ENCODE results near the gene GPBP1L1.
"Not testable (repeated sequence)": the region's sequence is repeated elsewhere in the genome, so short reads cannot be mapped to it uniquely, and the experiment has no call there.

- TF ChIP-seq, protein P1, sequence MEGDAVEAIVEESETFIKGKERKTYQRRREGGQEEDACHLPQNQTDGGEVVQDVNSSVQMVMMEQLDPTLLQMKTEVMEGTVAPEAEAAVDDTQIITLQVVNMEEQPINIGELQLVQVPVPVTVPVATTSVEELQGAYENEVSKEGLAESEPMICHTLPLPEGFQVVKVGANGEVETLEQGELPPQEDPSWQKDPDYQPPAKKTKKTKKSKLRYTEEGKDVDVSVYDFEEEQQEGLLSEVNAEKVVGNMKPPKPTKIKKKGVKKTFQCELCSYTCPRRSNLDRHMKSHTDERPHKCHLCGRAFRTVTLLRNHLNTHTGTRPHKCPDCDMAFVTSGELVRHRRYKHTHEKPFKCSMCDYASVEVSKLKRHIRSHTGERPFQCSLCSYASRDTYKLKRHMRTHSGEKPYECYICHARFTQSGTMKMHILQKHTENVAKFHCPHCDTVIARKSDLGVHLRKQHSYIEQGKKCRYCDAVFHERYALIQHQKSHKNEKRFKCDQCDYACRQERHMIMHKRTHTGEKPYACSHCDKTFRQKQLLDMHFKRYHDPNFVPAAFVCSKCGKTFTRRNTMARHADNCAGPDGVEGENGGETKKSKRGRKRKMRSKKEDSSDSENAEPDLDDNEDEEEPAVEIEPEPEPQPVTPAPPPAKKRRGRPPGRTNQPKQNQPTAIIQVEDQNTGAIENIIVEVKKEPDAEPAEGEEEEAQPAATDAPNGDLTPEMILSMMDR (CRISPR knock-in tag; IDR thresholded peaks at IDR 0.05) = not testable (repeated sequence)
- TF ChIP-seq ZNF460 (CRISPR knock-in tag; IDR thresholded peaks at IDR 0.05; ENCODE audit: borderline replicate concordance); HDAC2 (CRISPR knock-in tag; IDR thresholded peaks at IDR 0.05); TBP (CRISPR knock-in tag; IDR thresholded peaks at IDR 0.05); DNMT1 (CRISPR knock-in tag; IDR thresholded peaks at IDR 0.05); MAF1 (CRISPR knock-in tag; IDR thresholded peaks at IDR 0.05; ENCODE audit: borderline replicate concordance); CHD2 (IDR thresholded peaks at IDR 0.05; ENCODE audit: low read depth, low read length); ZNF709 (CRISPR knock-in tag; IDR thresholded peaks at IDR 0.05); RAD21 (CRISPR knock-in tag; IDR thresholded peaks at IDR 0.05): not testable (repeated sequence)
Measured at GRCh38 chr1:45596765-45597164, 89.6 kb downstream of the GPBP1L1 start.
